OCI-LY7 (cell line): Measurements from ENCODE around the gene MAP3K8.

Experiments
- EZH2phosphoT487 ChIP-seq: fragments of 200-600 bp; sonication (generic); IDR thresholded peaks from 2 replicates; pipeline ENCODE4 v1.6.1; 2018; ENCODE audit warnings: low read depth, borderline replicate concordance, mild to moderate bottlenecking, mixed run types, antibody characterized with exemption, low read length, moderate library complexity, mixed read lengths
- TF ChIP-seq, protein P1 (sequence below): fragments of 200-600 bp; sonication (generic); conservative IDR thresholded peaks from 2 replicates; pipeline ENCODE4 v1.5.1; 2014; ENCODE audit warnings: mild to moderate bottlenecking, antibody characterized with exemption, low read length, moderate library complexity, mixed read lengths

DNA sequence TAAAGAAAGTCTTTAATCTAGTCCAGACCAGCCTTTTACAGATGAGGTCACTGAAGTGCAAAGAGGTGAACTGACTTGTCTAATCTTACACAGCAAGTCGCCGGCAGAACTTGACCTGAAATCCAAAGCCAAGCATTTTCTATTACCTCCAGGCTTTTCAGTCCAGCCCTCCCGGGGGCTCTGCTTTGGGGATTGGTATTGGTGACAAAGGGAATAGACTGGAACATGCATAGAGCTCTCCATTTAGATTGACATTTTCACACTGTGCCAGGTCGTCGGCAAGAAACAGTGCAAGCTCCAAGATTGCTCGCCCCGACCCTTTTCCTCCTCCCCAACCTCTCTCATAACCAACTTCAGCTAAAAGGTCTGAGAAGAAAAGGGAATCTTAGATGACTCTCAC lies 42.7 kb upstream of the MAP3K8 start:
- no peak for TF ChIP-seq EZH2phosphoT487
- TF ChIP-seq, protein P1, sequence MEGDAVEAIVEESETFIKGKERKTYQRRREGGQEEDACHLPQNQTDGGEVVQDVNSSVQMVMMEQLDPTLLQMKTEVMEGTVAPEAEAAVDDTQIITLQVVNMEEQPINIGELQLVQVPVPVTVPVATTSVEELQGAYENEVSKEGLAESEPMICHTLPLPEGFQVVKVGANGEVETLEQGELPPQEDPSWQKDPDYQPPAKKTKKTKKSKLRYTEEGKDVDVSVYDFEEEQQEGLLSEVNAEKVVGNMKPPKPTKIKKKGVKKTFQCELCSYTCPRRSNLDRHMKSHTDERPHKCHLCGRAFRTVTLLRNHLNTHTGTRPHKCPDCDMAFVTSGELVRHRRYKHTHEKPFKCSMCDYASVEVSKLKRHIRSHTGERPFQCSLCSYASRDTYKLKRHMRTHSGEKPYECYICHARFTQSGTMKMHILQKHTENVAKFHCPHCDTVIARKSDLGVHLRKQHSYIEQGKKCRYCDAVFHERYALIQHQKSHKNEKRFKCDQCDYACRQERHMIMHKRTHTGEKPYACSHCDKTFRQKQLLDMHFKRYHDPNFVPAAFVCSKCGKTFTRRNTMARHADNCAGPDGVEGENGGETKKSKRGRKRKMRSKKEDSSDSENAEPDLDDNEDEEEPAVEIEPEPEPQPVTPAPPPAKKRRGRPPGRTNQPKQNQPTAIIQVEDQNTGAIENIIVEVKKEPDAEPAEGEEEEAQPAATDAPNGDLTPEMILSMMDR: no peak
